ENCODE results near the gene CDC45. TPM values are rescaled to one million over a fixed set of nuclear protein-coding genes. Genes with fewer than 3 reads are reported as not detected.
A peak's percentile ranks its signal among the peaks of the same experiment; 100 is the strongest.

Gene CDC45
- total RNA-seq, 1 donor from 2014 or later = not detected

DNA sequence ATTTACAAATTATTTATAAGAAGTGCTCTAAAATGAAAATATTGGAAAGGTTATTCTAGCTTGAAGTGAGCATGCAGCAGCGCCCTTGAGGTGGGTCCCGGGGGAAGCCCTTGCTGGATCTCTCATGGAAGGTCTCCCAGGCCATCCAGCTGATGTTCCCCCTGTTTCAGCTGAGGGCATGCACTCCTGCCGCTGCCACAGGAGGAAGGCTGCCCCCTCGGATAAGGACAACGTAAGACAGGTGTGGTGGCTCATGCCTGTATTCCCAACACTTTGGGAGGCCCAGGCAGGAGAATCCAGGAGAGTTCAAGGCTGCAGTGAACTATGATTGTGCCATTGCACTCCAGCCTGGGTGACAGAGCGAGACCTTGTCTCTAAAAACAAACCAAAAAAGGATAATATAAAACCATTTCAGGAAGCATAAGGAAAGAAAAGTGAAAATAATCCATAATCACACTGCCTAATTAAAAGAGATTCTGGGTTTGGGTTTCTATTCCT, 15.0 kb downstream of the CDC45 start:
- no peak for DNase-seq (ENCODE audit: low spot score)

DNA sequence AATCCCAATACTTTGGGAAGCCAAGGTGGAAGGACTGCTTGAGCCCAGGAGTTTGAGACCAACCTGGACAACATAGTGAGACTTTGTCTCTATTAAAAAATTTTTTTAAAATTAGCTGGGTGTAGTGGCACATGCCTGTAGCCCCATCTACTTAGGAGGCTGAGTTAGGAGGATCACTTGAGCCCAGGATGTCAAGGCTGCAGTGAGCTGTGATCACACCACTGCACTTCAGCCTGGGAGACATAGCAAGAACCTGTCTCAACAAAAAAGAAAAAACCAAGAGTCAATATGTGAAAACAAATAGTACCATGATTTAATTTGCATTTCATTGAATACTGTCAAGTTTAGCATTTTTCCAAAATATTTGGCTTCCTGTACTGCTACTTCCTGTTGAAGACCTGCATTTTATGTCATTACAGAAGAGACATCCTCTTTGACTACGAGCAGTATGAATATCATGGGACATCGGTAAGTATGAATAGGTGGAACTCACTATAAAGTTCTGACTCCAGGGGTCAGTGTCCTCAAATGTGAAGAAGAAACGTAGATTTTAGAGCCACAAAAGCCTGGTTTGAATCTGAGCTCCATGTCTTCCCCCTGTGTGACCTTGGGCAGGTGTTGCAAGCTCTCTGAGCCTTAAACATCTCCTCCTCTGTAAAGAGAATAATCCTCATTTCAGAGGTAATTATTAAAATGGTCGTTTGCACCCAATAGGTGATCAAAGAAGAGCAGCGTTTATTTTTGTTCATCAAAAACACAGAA, 16.0 kb downstream of the CDC45 start:
- DNase-seq (ENCODE audit: low spot score) = no peak

DNA sequence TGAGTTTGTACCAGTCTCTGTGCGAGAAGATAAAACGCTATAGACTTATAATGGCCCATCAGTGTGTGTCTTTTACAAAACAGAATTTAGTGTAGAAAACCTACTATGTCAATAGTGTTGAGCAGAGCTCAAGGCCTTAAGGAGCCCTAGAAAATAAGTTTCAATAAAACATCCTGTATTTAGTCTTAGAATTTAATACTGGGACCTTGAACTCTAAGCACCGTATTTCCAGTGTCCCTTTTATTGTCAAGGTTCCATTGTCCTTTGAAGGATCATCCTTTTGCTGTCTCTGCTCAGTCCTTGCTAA, 16.6 kb downstream of the CDC45 start:
- no peak for DNase-seq (ENCODE audit: low spot score)

DNA sequence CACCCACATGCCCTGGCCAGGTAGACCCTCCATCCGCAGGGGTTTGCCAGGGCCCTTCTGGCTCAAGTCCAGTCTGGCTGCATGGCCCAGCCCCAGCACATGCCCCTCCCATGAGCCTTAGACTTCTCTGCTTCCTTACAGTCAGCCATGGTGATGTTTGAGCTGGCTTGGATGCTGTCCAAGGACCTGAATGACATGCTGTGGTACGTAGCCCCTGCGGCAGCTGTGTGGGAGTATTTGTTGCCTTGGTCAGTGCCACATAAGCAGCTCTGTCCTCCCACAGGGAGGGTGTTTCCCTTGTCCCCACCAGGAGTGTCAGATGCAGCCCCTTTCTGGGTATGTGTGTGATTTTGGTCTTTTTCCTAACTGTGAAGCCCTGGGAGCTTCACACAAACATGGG, 17.5 kb downstream of the CDC45 start:
- peak; percentile 74 for DNase-seq (ENCODE audit: low spot score)

DNA sequence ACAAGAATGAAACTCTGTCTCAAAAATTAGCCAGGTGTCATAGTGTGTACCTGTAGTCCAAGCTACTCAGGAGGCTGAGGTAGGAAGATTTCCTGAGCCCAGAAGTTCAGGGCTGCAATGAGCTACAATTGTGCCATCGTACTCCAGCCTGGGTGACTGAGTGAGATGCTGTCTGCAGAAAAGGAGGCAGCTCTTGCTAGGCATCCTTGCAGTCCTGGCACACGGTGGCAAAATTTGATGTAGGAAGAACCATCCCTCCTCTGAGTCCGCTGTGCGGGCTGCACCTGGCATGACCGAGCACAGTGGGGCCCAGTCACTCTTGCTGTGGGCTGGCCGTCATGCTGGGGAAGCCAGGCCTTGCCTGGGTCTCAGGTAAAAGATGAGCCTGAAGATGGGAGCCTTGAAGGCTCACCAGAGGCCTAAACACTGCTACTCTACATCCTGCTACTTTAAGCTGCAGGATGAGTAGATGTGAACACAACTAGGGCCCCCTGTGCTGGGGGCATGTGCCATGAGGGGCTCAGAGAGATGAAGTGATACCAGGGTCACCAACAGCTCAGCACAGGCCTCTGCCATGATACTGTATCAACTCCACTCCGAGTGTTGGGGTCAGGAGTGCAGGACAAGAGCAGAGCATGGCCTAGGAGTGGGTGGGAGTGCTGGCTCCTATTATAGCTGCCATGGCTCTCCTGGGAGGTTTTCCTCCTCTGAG, 18.6 kb downstream of the CDC45 start:
- DNase-seq (ENCODE audit: low spot score) = peak; percentile 67

DNA sequence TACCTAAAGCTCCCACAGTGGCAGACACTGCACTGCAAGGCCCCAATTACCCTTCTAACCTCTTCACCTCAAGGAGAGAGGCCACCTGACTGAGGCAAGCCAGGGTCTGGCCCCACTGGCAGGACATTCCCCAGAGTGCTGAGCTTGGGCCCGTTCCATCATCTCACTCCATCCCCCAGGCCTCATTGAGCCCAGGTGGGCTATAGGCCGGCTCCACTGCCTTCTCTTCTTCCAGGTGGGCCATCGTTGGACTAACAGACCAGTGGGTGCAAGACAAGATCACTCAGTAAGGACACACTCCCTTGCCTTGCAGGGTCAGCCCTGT, 19.1 kb downstream of the CDC45 start:
- no peak for DNase-seq (ENCODE audit: low spot score)

DNA sequence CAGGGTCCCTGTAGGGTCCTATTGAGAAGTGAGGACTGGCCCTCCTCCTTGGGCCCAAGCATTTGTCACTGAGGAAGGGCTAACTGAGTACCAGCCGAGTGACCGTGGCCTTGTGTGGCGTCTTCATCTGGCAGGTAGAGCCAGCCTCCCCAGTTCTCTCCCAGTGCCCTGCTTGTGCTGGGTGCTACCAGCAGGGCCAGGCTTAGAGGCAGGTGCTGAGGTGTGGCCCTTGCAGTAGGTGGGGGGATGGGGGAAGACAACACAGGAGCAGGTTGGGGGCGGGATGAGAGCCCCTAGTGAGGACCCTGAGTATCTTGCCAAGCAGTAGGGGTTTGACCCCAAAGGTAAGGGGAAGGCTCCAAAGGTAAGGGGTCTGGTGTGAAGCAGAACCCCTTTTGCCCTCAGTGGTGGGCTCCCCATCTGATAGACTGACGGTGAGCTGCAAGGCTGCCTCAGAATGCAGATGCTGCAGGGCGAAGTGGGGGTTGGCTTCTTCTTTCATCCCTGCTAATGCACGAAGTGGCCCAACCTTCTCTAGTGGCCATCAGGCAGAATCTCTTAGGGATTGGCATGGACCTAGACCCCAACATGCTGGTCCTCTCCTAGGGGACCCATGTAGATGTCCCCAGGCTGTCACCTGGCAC, 19.6 kb downstream of the CDC45 start:
- DNase-seq (ENCODE audit: low spot score) = peak; percentile 62

DNA sequence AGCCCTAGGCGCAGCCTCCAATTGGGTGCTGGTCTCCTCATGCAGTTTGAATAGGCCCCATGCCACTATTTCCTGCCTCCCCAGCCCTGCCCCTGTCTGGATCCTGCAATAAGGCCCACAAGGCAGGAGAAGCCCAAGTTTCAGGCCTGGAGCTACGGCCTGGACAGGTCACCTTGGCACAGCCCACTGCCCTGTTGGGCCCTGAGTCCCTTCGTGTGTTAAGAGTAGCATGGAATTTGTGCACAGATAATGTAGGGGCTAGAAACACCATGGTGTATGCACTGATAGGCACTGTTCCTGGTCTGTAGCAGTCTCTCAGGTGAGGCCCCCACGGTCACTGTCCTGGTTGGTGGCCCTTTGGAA, 20.1 kb downstream of the CDC45 start:
- no peak for DNase-seq (ENCODE audit: low spot score)

DNA sequence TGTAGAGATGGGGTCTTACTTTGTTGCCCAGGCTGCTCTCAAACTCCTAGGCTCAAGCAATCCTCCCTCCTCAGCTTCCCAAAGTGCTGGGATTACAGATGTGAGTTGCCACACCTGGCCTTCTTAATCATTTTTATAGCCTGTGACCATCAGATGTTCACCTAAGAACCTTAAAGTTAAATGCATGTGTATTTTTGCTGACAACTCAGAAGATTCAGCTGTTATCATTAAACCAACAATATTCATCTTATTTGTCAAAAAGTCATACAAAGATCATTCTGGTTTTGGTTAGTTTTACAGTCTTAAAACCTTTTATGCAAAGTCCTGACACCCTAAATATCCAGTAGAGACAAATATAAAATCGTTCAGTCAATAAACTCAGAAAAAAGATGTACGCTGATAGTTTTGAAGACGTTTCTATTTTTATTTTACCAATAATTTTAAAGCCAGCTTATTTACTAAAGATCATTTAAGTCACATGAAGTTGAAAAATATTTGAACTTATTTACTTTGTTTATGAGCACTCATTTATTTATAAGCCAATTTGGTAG, 22.3 kb downstream of the CDC45 start:
- no peak for DNase-seq (ENCODE audit: low spot score)

DNA sequence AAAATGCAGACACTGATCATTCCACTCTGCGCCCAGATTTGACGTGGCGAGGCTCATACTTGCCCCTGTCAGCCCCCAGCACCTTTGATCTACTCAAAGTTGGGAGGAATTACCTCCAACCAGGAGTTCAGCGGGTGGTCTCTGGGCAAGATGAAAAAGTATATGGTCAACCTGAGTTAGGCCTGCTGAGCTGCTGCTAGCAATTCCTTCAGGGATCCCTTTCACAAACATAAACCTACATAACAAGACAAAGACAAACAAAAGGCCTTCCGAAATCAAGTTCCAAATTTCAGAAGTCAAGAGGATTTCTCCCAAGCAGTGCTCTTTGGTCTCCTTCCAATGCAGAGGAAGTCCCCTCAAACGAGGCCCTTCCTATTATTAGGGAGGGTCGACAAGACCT, 23.6 kb downstream of the CDC45 start:
- DNase-seq (ENCODE audit: low spot score) = no peak

DNA sequence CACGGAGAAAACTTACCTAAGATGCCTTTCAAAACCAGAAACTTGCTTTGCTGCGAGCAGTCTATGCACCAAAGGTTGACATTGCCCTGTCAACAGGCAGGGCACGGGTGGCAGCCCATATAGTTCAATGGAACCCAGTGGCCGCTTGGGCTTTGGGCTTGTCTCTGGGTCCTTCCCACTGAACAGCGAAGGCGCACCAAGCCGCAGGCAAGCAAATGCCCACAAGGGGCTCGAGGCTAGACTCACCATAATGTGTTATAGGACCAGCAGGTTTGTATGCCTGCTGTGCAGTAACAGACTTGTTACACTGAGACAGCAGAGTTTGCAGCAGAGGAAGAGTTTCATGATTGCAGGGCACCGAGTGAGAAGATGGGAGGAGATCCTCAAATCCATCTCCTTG, 24.1 kb downstream of the CDC45 start:
- DNase-seq (ENCODE audit: low spot score) = peak; percentile 76

DNA sequence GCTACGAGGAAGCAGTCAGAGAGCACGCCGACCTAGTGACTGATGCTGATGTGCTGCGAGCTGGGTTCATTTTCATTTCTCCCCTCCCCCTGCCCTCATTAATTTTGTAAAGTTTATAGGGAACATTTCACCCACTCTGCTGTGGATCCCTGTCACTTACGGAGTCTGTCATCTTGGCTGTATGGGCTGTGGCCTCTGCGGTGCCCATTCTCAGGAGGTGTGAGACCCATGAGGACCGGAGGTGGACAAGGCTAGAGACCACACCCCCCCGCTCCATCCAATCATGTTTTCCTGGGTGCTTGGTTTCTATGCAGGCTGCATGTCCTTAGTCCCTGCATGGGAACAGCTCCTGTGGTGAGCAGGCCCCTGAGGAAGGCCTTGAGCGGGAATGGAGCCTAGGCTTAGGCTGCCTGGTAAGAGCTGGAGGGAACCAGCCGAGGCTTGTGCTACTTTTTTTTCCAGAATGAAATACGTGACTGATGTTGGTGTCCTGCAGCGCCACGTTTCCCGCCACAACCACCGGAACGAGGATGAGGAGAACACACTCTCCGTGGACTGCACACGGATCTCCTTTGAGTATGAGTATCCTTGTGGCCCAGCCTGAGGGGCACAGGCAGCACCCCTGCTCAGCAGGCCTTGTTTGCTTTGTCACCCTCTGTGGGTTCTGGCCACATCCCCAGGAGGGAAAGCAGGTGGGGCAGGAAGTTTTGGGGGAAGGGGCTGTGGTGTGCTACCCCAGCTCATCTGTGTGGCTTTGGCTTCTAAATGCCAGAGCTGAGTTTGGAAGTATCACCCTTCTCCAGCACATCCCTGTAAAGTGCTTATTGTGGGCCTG, 25.4 kb downstream of the CDC45 start:
- DNase-seq (ENCODE audit: low spot score) = peak; percentile 75

DNA sequence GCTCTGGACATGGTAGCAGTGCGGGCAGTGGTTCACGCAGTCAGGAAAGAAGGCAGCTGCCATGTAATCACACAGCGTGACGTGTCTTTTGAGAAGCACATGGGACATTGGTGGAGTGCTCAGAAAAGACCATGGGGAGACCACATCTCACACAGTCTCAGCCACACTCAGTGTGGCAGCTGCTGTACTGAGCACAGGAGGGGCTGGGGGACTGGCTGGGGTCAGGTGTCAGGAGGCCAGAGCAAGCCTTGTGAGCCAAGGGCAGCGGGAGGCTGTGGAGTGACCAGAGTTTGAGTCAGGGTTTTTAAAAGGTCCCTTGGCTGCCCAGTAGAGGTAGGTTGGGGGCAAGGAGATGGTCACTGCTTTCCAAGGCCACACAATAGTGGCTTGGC, 26.0 kb downstream of the CDC45 start:
- no peak for DNase-seq (ENCODE audit: low spot score)

DNA sequence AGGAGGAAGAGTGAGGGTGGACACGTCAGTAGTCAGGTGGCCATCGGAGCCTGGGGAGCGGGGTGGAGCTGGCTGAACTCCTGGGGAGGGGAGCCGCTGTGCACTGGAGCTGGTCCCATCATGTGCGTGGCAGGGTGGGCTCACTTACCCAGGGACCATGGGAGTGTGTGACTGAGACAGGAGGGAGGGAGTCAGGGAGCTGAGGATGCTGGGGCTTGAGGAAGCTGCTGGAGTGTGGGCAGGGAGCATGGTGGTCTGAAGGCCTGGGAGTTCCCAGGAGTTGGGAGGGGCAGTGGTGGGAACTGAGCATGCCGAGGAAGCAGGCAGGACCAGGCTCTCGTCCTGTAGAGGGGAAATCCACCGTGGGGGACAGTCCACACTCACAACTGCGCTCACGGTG, 26.5 kb downstream of the CDC45 start:
- no peak for DNase-seq (ENCODE audit: low spot score)

DNA sequence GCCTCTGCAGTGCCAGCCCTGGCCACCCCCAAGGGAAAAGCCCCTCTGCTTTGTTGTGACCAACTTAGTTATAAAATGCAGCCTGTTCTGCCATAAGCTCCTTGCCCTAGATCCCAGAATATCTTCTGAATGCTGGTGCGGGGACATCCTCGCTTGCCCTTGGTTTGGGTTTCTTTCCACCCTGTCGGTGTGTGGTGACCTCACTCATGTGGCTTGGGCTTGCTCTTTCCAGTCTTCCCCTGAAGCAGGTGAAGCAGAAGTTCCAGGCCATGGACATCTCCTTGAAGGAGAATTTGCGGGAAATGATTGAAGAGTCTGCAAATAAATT, 27.8 kb downstream of the CDC45 start:
- peak; percentile 64 for DNase-seq (ENCODE audit: low spot score)

DNA sequence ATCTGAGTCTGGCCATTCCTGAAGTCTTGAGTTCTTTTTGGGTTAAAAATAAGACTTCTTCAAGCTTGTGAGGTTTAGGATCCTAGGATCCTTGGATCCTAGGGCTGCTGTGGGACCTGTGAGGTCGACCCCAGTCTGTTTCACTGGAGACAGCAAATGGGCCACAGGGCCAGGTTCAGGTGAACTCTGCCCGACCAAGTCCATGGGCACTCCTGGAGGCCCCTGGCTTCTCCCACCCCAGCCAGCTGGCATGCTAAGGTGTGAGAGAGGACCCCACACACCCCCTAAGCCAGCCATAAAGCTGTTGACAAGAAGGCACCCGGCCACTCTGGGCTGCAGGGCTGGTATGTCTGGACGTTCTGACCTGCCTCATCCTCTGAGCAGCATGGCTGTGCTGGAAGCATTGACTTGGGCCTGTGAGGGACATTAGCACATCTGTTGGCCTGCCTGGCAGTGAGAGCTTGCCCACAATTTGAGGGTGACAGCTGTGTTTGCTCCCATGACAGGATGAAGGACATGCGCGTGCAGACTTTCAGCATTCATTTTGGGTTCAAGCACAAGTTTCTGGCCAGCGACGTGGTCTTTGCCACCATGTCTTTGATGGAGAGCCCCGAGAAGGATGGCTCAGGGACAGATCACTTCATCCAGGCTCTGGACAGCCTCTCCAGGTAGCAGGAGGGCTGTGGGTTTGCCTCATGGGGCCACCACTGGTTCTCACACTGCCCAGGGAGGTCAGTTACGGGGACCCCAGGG, 28.5 kb downstream of the CDC45 start:
- peak; percentile 83 for DNase-seq (ENCODE audit: low spot score)

DNA sequence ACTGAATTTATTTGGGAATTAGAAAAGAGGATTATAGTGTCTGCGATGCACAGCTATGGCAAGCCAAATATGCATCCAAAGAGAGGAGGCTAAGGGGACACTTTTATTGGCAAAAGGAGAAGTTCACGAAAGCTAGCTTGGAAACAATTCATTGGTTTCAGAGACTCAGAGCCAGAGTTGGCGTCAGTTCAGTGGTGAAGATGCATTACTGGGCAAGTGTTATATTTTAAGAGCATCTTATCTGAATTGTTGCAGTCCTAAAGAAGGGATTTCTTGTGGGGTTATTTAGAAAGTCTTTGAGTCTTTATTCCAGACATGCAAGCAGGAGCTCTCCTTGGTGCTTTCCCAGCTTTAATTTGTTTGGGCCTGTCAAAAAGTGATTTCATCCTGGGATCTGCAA, 29.5 kb downstream of the CDC45 start:
- DNase-seq (ENCODE audit: low spot score) = no peak

DNA sequence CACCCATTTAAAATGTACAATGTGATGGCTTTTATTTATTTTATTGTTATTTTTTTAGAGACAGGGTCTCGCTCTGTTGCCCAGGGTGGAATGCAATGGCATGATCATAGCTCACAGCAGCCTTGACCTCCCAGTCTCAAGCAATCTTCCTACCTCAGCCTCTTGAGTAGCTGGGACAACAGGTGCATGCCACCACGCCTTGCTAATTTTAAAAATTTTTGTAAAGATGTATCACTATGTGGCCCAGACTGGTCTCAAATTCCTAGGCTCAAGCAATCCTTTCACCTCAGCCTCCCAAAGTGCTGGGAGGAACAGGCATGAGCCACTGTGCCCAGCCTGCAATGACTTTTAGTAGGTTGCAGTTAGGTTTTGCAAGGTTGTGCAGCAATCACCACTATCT, 30.2 kb downstream of the CDC45 start:
- no peak for DNase-seq (ENCODE audit: low spot score)

DNA sequence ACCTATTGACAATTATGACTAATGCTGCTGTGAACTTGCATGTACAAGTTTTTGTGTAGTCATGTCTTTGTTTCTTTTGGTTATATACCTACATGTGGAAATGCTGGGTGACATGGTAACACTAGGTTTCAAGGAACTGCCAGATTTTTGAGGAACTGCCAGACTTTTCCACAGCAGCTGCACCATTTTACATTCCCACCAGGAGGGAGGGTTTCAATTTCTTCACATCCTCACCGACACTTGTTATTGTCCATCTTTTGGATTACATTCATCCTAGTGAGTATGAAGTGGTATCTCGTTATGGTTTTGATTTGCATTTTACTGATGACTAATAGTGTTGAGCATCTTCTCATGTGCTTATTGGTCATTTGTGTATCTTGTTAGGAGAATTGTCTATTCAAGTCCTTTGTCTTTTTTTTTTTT, 31.2 kb downstream of the CDC45 start:
- DNase-seq (ENCODE audit: low spot score) = no peak

DNA sequence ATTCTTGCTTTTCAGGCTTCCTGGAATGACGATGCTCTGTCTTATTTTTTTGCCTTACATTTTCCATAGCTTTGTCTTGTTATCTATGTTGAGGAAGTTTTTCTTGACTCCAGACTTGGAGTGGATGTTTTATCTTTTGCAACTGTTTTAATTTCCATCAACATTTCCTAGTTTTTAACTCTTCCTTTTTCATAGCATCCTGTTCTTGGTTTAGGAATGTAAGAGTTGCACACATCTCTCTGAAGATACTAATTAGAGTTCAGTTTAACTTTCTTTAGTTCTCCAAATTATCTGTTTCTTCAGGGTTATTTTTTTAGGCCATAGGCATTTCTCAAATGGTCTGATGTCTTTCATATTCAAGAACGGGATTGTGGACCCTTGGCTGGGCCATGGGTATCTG, 34.1 kb downstream of the CDC45 start:
- no peak for DNase-seq (ENCODE audit: low spot score)

Measured in mesenteric fat pad (tissue), 1 donor.